H9 (cell line): Measurements from ENCODE around the gene LZTR1. TPM values are rescaled to one million over a fixed set of nuclear protein-coding genes. Genes with fewer than 3 reads are reported as not detected.

Experiments
- DNase-seq: peaks from one replicate; pipeline ENCODE4 v3.0.0-alpha.2; 2017
- H2AFZ ChIP-seq: one replicate; pipeline ENCODE4 v1.6.1; 2013; ENCODE audit warnings: mild to moderate bottlenecking, low read length, control low read depth, moderate library complexity
- H2AK5ac ChIP-seq: 2 replicates; pipeline ENCODE4 v1.6.1; 2013; ENCODE audit warnings: low read length, control low read depth, mixed read lengths; ENCODE audit not compliant: insufficient read length
- H2BK120ac ChIP-seq: one replicate; pipeline ENCODE4 v1.6.1; 2013; ENCODE audit warnings: low read depth, mild to moderate bottlenecking, low read length, control low read depth, inconsistent platforms; ENCODE audit not compliant: poor library complexity, severe bottlenecking
- H2BK12ac ChIP-seq: 2 replicates; pipeline ENCODE4 v1.6.1; 2013; ENCODE audit warnings: low read length, control low read depth, mixed read lengths, low read depth; ENCODE audit not compliant: insufficient read length
- H2BK15ac ChIP-seq: 2 replicates; pipeline ENCODE4 v1.6.1; 2013; ENCODE audit warnings: low read depth, low read length, control low read depth
- H2BK20ac ChIP-seq: one replicate; pipeline ENCODE4 v1.6.1; 2013; ENCODE audit warnings: low read depth, mild to moderate bottlenecking, low read length, control low read depth, inconsistent platforms; ENCODE audit not compliant: poor library complexity, severe bottlenecking
- H2BK5ac ChIP-seq: 2 replicates; pipeline ENCODE4 v1.6.1; 2013; ENCODE audit warnings: low read length, control low read depth, mixed read lengths; ENCODE audit not compliant: insufficient read length
- H3K14ac ChIP-seq: 2 replicates; pipeline ENCODE4 v1.6.1; 2013; ENCODE audit warnings: low read length, control low read depth; ENCODE audit not compliant: insufficient read depth
- H3K18ac ChIP-seq: 2 replicates; pipeline ENCODE4 v1.6.1; 2013; ENCODE audit warnings: low read depth, mild to moderate bottlenecking, mixed read lengths, low read length, control low read depth; ENCODE audit not compliant: insufficient read length
- H3K23ac ChIP-seq: 2 replicates; pipeline ENCODE4 v1.6.1; 2013; ENCODE audit warnings: low read length, control low read depth, mixed read lengths, low read depth; ENCODE audit not compliant: insufficient read length
- H3K23me2 ChIP-seq: 2 replicates; pipeline ENCODE4 v1.6.1; 2013; ENCODE audit warnings: low read depth, mild to moderate bottlenecking, mixed read lengths, low read length, control low read depth; ENCODE audit not compliant: insufficient read length, poor library complexity, severe bottlenecking
- H3K27ac ChIP-seq: 2 replicates; pipeline ENCODE4 v1.5.1; 2013; ENCODE audit warnings: low read length, control low read depth, mixed read lengths, low read depth; ENCODE audit not compliant: insufficient read length
- H3K27me3 ChIP-seq: 2 replicates; pipeline ENCODE4 v1.6.1; 2013; ENCODE audit warnings: low read length, control low read depth, inconsistent platforms; ENCODE audit not compliant: insufficient read depth
- H3K4ac ChIP-seq: 2 replicates; pipeline ENCODE4 v1.6.1; 2013; ENCODE audit warnings: low read depth, mild to moderate bottlenecking, control low read depth, inconsistent platforms, low read length, moderate library complexity
- H3K4me1 ChIP-seq: 2 replicates; pipeline ENCODE4 v1.6.1; 2013; ENCODE audit warnings: low read length, control low read depth, inconsistent platforms; ENCODE audit not compliant: insufficient read depth
- H3K4me2 ChIP-seq: 2 replicates; pipeline ENCODE4 v1.6.1; 2013; ENCODE audit warnings: low read length, control low read depth, mixed read lengths; ENCODE audit not compliant: insufficient read length, insufficient read depth
- H3K56ac ChIP-seq: 2 replicates; pipeline ENCODE4 v1.6.1; 2013; ENCODE audit warnings: low read depth, mild to moderate bottlenecking, mixed read lengths, low read length, control low read depth; ENCODE audit not compliant: insufficient read length
- H3K79me1 ChIP-seq: 2 replicates; pipeline ENCODE4 v1.6.1; 2013; ENCODE audit warnings: low read depth, mild to moderate bottlenecking, moderate library complexity, low read length, control low read depth, inconsistent platforms; ENCODE audit not compliant: insufficient read depth, poor library complexity, severe bottlenecking
- H3K79me2 ChIP-seq: 2 replicates; pipeline ENCODE4 v1.6.1; 2013; ENCODE audit warnings: low read length, control low read depth, inconsistent platforms; ENCODE audit not compliant: insufficient read depth
- H3K9ac ChIP-seq: 2 replicates; pipeline ENCODE4 v1.6.1; 2013; ENCODE audit warnings: low read length, control low read depth, mixed read lengths; ENCODE audit not compliant: insufficient read length; ENCODE audit errors: extremely low read depth
- H3K9me3 ChIP-seq: one replicate; pipeline ENCODE4 v1.6.1; 2013; ENCODE audit warnings: low read depth, low read length, inconsistent platforms; ENCODE audit not compliant: control insufficient read depth
- H3T11ph ChIP-seq: one replicate; pipeline ENCODE4 v1.6.1; 2013; ENCODE audit warnings: mild to moderate bottlenecking, low read length, control low read depth, inconsistent platforms
- H4K20me1 ChIP-seq: one replicate; pipeline ENCODE4 v1.6.1; 2013; ENCODE audit not compliant: control insufficient read depth, insufficient read length, insufficient read depth
- H4K5ac ChIP-seq: 2 replicates; pipeline ENCODE4 v1.6.1; 2013; ENCODE audit warnings: low read depth, mild to moderate bottlenecking, mixed read lengths, low read length, control low read depth; ENCODE audit not compliant: insufficient read length
- H4K8ac ChIP-seq: replicated peaks from 2 replicates; pipeline ENCODE4 v1.6.1; 2013; ENCODE audit warnings: low read length, control low read depth, mixed read lengths, low read depth; ENCODE audit not compliant: insufficient read length
- H4K91ac ChIP-seq: 2 replicates; pipeline ENCODE4 v1.6.1; 2013; ENCODE audit warnings: low read depth, mild to moderate bottlenecking, moderate library complexity, mixed read lengths, low read length, control low read depth; ENCODE audit not compliant: insufficient read length
- H3K27ac Mint-ChIP-seq, 3 experiments: 2 replicates in 2 of 3; 3 replicates in 1 of 3; pipeline ENCODE4 v1.8.0; 2020 to 2021; ENCODE audit warnings: mixed read lengths in 3 of 3, mild to moderate bottlenecking in 1 of 3, moderate library complexity in 1 of 3
- H3K27me3 Mint-ChIP-seq: 2 replicates; pipeline ENCODE4 v1.8.0; 2021; ENCODE audit warnings: low read depth, mild to moderate bottlenecking, moderate library complexity, mixed read lengths
- H3K36me3 Mint-ChIP-seq, 3 experiments: 2 replicates in 2 of 3; 3 replicates in 1 of 3; pipeline ENCODE4 v1.8.0; 2020 to 2021; ENCODE audit warnings: low read depth in 3 of 3, mixed read lengths in 3 of 3; ENCODE audit not compliant: insufficient read depth in 1 of 3
- H3K4me1 Mint-ChIP-seq, 2 experiments: 2 replicates each; pipeline ENCODE4 v1.8.0; 2020; ENCODE audit warnings: mixed read lengths in 2 of 2
- H3K4me3 Mint-ChIP-seq, 2 experiments: 2 replicates in 1 of 2; 3 replicates in 1 of 2; pipeline ENCODE4 v1.8.0; 2020 to 2021; ENCODE audit warnings: mild to moderate bottlenecking in 2 of 2, mixed read lengths in 2 of 2, moderate library complexity in 1 of 2
- H3K9me3 Mint-ChIP-seq, 2 experiments: 2 replicates in 1 of 2; 3 replicates in 1 of 2; pipeline ENCODE4 v1.8.0; 2020; ENCODE audit warnings: mild to moderate bottlenecking in 2 of 2, mixed read lengths in 2 of 2, moderate library complexity in 1 of 2
- CTCF ChIP-seq: fragments of 200-600 bp; sonication (generic); conservative IDR thresholded peaks from 3 replicates; pipeline ENCODE4 v1.8.0; 2021; ENCODE audit warnings: antibody characterized with exemption, mild to moderate bottlenecking
- WGBS: extraction: QIAGEN DNeasy Blood & Tissue Kit; methylation state at CpG from one replicate; pipeline ENCODE4 v1.1.7; 2013; ENCODE audit warnings: missing lambda C conversion rate, low lambda C conversion rate, mixed read lengths; ENCODE audit not compliant: insufficient read length; ENCODE audit errors: extremely low coverage; 5-methylcytosine and 5-hydroxymethylcytosine counted together
- total RNA-seq: library from RNA; stranded (reverse); gene quantifications from 2 replicates; pipeline ENCODE4 v1.2.1, GENCODE V29; 2021

LZTR1 gene
- total RNA-seq, 1 experiment from 2014 or later = 47.0 TPM

GRCh38 chr22:20977019-20977418, 5.1 kb upstream of the LZTR1 start:
- Histone ChIP-seq H2AFZ (no peak overlapping the region), H3K27ac (no peak overlapping the region), H3K18ac (no peak overlapping the region), H3K9ac (no peak overlapping the region), H2AK5ac (no peak overlapping the region), H3K4me1 (no peaks in the 10 kb centered on the region), H2BK20ac (no peak overlapping the region), H2BK120ac (no peak overlapping the region), H3K4me2 (no peak overlapping the region), H3K56ac (no peak overlapping the region), H3K23me2 (peaks cover 7% of the 10 kb centered on the region), H3K14ac (no peak overlapping the region), H4K91ac (no peak overlapping the region), H3K27me3 (no peaks in the 10 kb centered on the region; the same call in 1 of the 2 replicates), H3K23ac (no peak overlapping the region), H3K79me1 (no peaks in the 10 kb centered on the region), H3K9me3 (no peaks in the 10 kb centered on the region), H4K5ac (no peak overlapping the region), H4K8ac (no peak overlapping the region), H2BK12ac (no peak overlapping the region), H3T11ph (no peak overlapping the region), H3K79me2 (no peaks in the 10 kb centered on the region), H2BK5ac (no peak overlapping the region), H3K4ac (no peak overlapping the region), H2BK15ac (no peak overlapping the region), H4K20me1 (no peaks in the 10 kb centered on the region)
- Mint-ChIP-seq H3K36me3 (peaks cover 0 to 8% (median 4%) of the 10 kb centered on the region in 3 experiments; a peak in 4 of 7 replicates), H3K4me1 (peaks cover 24 to 30% of the 10 kb centered on the region in 2 experiments), H3K27ac (no peak overlapping the region), H3K27me3 (peaks cover 77% of the 10 kb centered on the region), H3K9me3 (peaks cover 13 to 15% of the 10 kb centered on the region in 2 experiments), H3K4me3 (no peak overlapping the region)
- no CpG with 5 or more reads among the region's 11 CpGs for WGBS
- DNase-seq = no peak
- no peak for TF ChIP-seq CTCF
